GM12878 (cell line): Measurements from ENCODE around the gene CYSLTR2. TPM values are rescaled to one million over a fixed set of nuclear protein-coding genes. Genes with fewer than 3 reads are reported as not detected.

ENCODE experiments used
- BCLAF1 ChIP-seq: fragments of 450-650 bp; IDR thresholded peaks from 2 replicates; pipeline ENCODE4 v1.6.1; 2017; ENCODE audit warnings: antibody characterized with exemption, mild to moderate bottlenecking, moderate library complexity
- EED ChIP-seq: sonication (generic); IDR thresholded peaks from 2 replicates; pipeline ENCODE4 v1.6.1; 2016; ENCODE audit warnings: antibody characterized with exemption, low read depth
- FOS ChIP-seq: IDR thresholded peaks from 3 replicates; pipeline ENCODE4 v1.6.1; 2011; ENCODE audit warnings: borderline replicate concordance; ENCODE audit not compliant: insufficient read length; ENCODE audit errors: extremely low read depth
- HDGF ChIP-seq: fragments of 450-650 bp; IDR thresholded peaks from 2 replicates; pipeline ENCODE4 v1.6.1; 2016; ENCODE audit warnings: antibody characterized with exemption
- KLF5 ChIP-seq: fragments of 450-650 bp; IDR thresholded peaks from 2 replicates; pipeline ENCODE4 v1.6.1; 2014; ENCODE audit warnings: mild to moderate bottlenecking; ENCODE audit not compliant: partially characterized antibody
- MTA2 ChIP-seq: fragments of 450-650 bp; IDR thresholded peaks from 2 replicates; pipeline ENCODE4 v1.6.1; 2016; ENCODE audit warnings: low read depth, mild to moderate bottlenecking, moderate library complexity
- RAD21 ChIP-seq: IDR thresholded peaks from 2 replicates; pipeline ENCODE4 v1.6.1; 2011; ENCODE audit warnings: mild to moderate bottlenecking, low read depth, low read length, moderate library complexity; ENCODE audit not compliant: insufficient read depth
- RELA ChIP-seq: fragments of 450-650 bp; IDR thresholded peaks from 2 replicates; pipeline ENCODE4 v1.8.0; 2014; ENCODE audit warnings: borderline replicate concordance; ENCODE audit not compliant: partially characterized antibody
- SMC3 ChIP-seq: IDR thresholded peaks from 2 replicates; pipeline ENCODE4 v1.6.1; 2011; ENCODE audit warnings: low read length, improper control_type of control experiment, borderline replicate concordance
- SRF ChIP-seq, 2 experiments: IDR thresholded peaks; 2 replicates each; pipeline ENCODE4 v1.6.1; 2011; ENCODE audit warnings: low read depth in 2 of 2, low read length in 2 of 2, mild to moderate bottlenecking in 1 of 2, moderate library complexity in 1 of 2
- TAF1 ChIP-seq: IDR thresholded peaks from 2 replicates; pipeline ENCODE4 v1.6.1; 2011; ENCODE audit warnings: mild to moderate bottlenecking, low read depth, low read length, borderline replicate concordance
- TCF12 ChIP-seq: IDR thresholded peaks from 2 replicates; pipeline ENCODE4 v1.6.1; 2011; ENCODE audit warnings: low read depth, mild to moderate bottlenecking, low read length
- YY1 ChIP-seq: IDR thresholded peaks from 2 replicates; pipeline ENCODE4 v1.6.1; 2011; ENCODE audit warnings: low read depth, mild to moderate bottlenecking, low read length
- ZNF24 ChIP-seq: fragments of 450-650 bp; IDR thresholded peaks from 2 replicates; pipeline ENCODE4 v1.6.1; 2017; ENCODE audit warnings: antibody characterized with exemption, mild to moderate bottlenecking
- ZNF592 ChIP-seq: fragments of 450-650 bp; IDR thresholded peaks from 2 replicates; pipeline ENCODE4 v1.6.1; 2017; ENCODE audit warnings: mild to moderate bottlenecking, moderate library complexity
- ZNF622 ChIP-seq: fragments of 450-650 bp; IDR thresholded peaks from 2 replicates; pipeline ENCODE4 v1.6.1; 2017; ENCODE audit warnings: mild to moderate bottlenecking, inconsistent platforms
- polyA plus RNA-seq, 11 experiments: library from polyadenylated mRNA; depleted of rRNA in 4 of 11; unstranded in 6 of 11; stranded (reverse) in 5 of 11; fragments of >200 nt; fragmentation: Nextera tagmentation in 4 of 11; fragmentation: Illumina TruSeq in 1 of 11; extraction: Ambion mirVana in 4 of 11; extraction: Trizol in 1 of 11; gene quantifications; 1 replicate in 1 of 11; 2 replicates in 10 of 11; pipeline versions ENCODE4 v1.2.1 to v1.2.3, GENCODE V29; 2011 to 2016; ENCODE audit warnings: inconsistent platforms in 2 of 11, missing spikeins in 2 of 11, low read depth in 1 of 11
- total RNA-seq, 4 experiments: library from RNA; depleted of rRNA in 3 of 4; stranded (reverse); fragments of >200 nt in 3 of 4; fragmentation: Illumina TruSeq in 1 of 4; extraction: Trizol in 1 of 4; gene quantifications; 2 replicates each; pipeline versions ENCODE4 v1.2.1 to v1.2.3, GENCODE V29; 2013 to 2021
- TF ChIP-seq, protein P1 (sequence below): fragments of 450-650 bp; IDR thresholded peaks from 2 replicates; pipeline ENCODE4 v1.6.1; 2017; ENCODE audit warnings: borderline replicate concordance

Gene CYSLTR2
- total and polyA plus RNA-seq, 10 of the 15 experiments (the other 5 are each of a cell fraction or from before 2014, with no cell fraction given) = 0.02 to 0.08 (median 0.03) TPM; not detected in 5

GRCh38 chr13:48731957-48732569 is 78.3 kb downstream of the CYSLTR2 start (continued):
- TF ChIP-seq RAD21 (peak; percentile 36; the same call in 1 of the 2 replicates), ZNF622 (no peak), BCLAF1 (no peak), SMC3 (peak; percentile 65; the same call in 1 of the 2 replicates), KLF5 (no peak), HDGF (no peak), RELA (no peak), EED (no peak), MTA2 (no peak), FOS (no peak), ZNF24 (no peak), SRF (IDR thresholded peaks at IDR 0.05; ENCODE audit: low read depth in 2 of 2, low read length in 2 of 2) (no peak), TAF1 (no peak), YY1 (0 out of 2 replicates have a peak, but pooled peaks have one; percentile 28), ZNF592 (no peak), TCF12 (no peak)
- TF ChIP-seq, protein P1, sequence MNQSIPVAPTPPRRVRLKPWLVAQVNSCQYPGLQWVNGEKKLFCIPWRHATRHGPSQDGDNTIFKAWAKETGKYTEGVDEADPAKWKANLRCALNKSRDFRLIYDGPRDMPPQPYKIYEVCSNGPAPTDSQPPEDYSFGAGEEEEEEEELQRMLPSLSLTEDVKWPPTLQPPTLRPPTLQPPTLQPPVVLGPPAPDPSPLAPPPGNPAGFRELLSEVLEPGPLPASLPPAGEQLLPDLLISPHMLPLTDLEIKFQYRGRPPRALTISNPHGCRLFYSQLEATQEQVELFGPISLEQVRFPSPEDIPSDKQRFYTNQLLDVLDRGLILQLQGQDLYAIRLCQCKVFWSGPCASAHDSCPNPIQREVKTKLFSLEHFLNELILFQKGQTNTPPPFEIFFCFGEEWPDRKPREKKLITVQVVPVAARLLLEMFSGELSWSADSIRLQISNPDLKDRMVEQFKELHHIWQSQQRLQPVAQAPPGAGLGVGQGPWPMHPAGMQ = no peak
